ENCODE measurements around the gene RD3L. TPM values are rescaled to one million over a fixed set of nuclear protein-coding genes. Genes with fewer than 3 reads are reported as not detected.

Gene RD3L
- total and polyA plus RNA-seq, 2 of the 13 experiments (the other 11 are each of a cell fraction or from before 2014, with no cell fraction given), result not detected

GRCh38 chr14:103890821-103891666 lies 51.3 kb downstream of the RD3L start (continued):
- no peak for TF ChIP-seq IRX3 (CRISPR knock-in tag; IDR thresholded peaks at IDR 0.05; ENCODE audit: borderline replicate concordance, low read depth)
- TF ChIP-seq EP300 (IDR thresholded peaks at IDR 0.05; ENCODE audit: low read depth in 2 of 2, low read length in 2 of 2), result no peak
- no peak for TF ChIP-seq EP300 (CRISPR knock-in tag; IDR thresholded peaks at IDR 0.05; ENCODE audit: borderline replicate concordance)
- TF ChIP-seq MNT (IDR thresholded peaks at IDR 0.05), result no peak
- TF ChIP-seq ZKSCAN1 (IDR thresholded peaks at IDR 0.05; ENCODE audit: low read length), result no peak
- TF ChIP-seq ZNF12 (CRISPR knock-in tag; IDR thresholded peaks at IDR 0.05), result no peak
- TF ChIP-seq BCL3 (CRISPR knock-in tag; IDR thresholded peaks at IDR 0.05), result peak; percentile 45; the same call in 1 of the 2 replicates
- no peak for TF ChIP-seq ZBTB25 (CRISPR knock-in tag; IDR thresholded peaks at IDR 0.05)
- TF ChIP-seq KAT7 (CRISPR knock-in tag; IDR thresholded peaks at IDR 0.05; ENCODE audit: borderline replicate concordance), result 0 out of 2 replicates have a peak, but pooled peaks have one; percentile 11
- TF ChIP-seq ZNF318 (CRISPR knock-in tag; IDR thresholded peaks at IDR 0.05), result no peak
- TF ChIP-seq ZBTB33 (CRISPR knock-in tag; IDR thresholded peaks at IDR 0.05), result 0 out of 2 replicates have a peak, but pooled peaks have one; percentile 13
- TF ChIP-seq HNRNPUL1 (IDR thresholded peaks at IDR 0.05; ENCODE audit: low read depth, low read length), result no peak
- no peak for TF ChIP-seq ZNF572 (CRISPR knock-in tag; IDR thresholded peaks at IDR 0.05)
